Transverse colon (tissue), 4 donors: ENCODE data around the gene ATF3. TPM values are rescaled to one million over a fixed set of nuclear protein-coding genes. Genes with fewer than 3 reads are reported as not detected.

ENCODE experiments used
- DNase-seq: peaks from one replicate; pipeline ENCODE4 v3.0.0-alpha.2; 2019
- H3K27ac ChIP-seq, 4 donors: fragments of 200-600 bp; sonication (generic); 2 replicates each; pipeline ENCODE4 v1.5.1; 2016 to 2018; ENCODE audit warnings: inconsistent platforms in 4 of 4
- H3K27me3 ChIP-seq: fragments of 200-600 bp; sonication (generic); 2 replicates; pipeline ENCODE4 v1.5.1; 2017; ENCODE audit warnings: inconsistent platforms
- H3K36me3 ChIP-seq, 4 donors: fragments of 200-600 bp; sonication (generic); 2 replicates each; pipeline ENCODE4 v1.5.1; 2017 to 2019; ENCODE audit warnings: inconsistent platforms in 4 of 4
- H3K4me1 ChIP-seq, 4 donors: fragments of 200-600 bp; sonication (generic); 2 replicates each; pipeline ENCODE4 v1.5.1; 2017 to 2020; ENCODE audit warnings: inconsistent platforms in 4 of 4
- H3K4me3 ChIP-seq, 4 donors: fragments of 200-600 bp; sonication (generic); 1 replicate in 1 of 4; 2 replicates in 3 of 4; pipeline versions ENCODE4 v1.5.1 to v1.6.1; 2017 to 2019; ENCODE audit warnings: inconsistent platforms in 4 of 4
- H3K9me3 ChIP-seq, 2 donors: fragments of 200-600 bp; sonication (generic); 2 replicates each; pipeline ENCODE4 v1.5.1; 2017 to 2019; ENCODE audit warnings: inconsistent platforms in 2 of 2
- EP300 ChIP-seq: sonication (generic); formaldehyde crosslinking; IDR thresholded peaks from one replicate; pipeline ENCODE4 v1.6.1; 2017; ENCODE audit warnings: antibody characterized with exemption, low read depth
- POLR2A ChIP-seq: fragments of 450-650 bp; IDR thresholded peaks from one replicate; pipeline ENCODE4 v1.6.1; 2016; ENCODE audit warnings: antibody characterized with exemption, mild to moderate bottlenecking, moderate library complexity
- POLR2AphosphoS5 ChIP-seq, 3 donors: sonication (generic); formaldehyde crosslinking; IDR thresholded peaks; one replicate each; pipeline ENCODE4 v1.6.1; 2016; ENCODE audit warnings: antibody characterized with exemption in 3 of 3
- WGBS, 2 donors: methylation state at CpG; one replicate each; pipeline ENCODE4 v1.1.5; 2018; ENCODE audit warnings: low coverage in 1 of 2; 5-methylcytosine and 5-hydroxymethylcytosine counted together
- in situ Hi-C, 4 donors: fragments of 200-750 bp; cut with MboI; loops; one replicate each; pipeline versions ENCODE4 v1.15.0 to v1.15.1; 2017; ENCODE audit warnings: low sequenced_read_pairs in 3 of 4, low pct_ligation_motif_present in 1 of 4, low pct_unique_long_range_greater_than_20kb in 1 of 4
- intact Hi-C: fragments of 100-400 bp; cut with DNase I; formaldehyde crosslinking; loops from one replicate; pipeline ENCODE4 v1.15.1; 2023; ENCODE audit warnings: low total_unique reads
- total RNA-seq, 4 donors: library from RNA; depleted of rRNA; stranded (reverse); fragments of >200 nt; gene quantifications; one replicate each; pipeline ENCODE4 v1.1.0, GENCODE V29; 2016
- TF ChIP-seq, protein P1 (sequence below), 5 experiments: fragments of 200-600 bp in 3 of 5; fragments of 450-650 bp in 2 of 5; sonication (generic) in 3 of 5; IDR thresholded peaks; 1 replicate in 2 of 5; 2 replicates in 3 of 5; pipeline ENCODE4 v1.5.1; 2016 to 2017; ENCODE audit warnings: antibody characterized with exemption in 5 of 5, inconsistent platforms in 3 of 5, mild to moderate bottlenecking in 2 of 5, moderate library complexity in 1 of 5

Gene ATF3
- total RNA-seq, 4 donors from 2014 or later, result 7.8 to 84.8 (median 46.1) TPM

DNA sequence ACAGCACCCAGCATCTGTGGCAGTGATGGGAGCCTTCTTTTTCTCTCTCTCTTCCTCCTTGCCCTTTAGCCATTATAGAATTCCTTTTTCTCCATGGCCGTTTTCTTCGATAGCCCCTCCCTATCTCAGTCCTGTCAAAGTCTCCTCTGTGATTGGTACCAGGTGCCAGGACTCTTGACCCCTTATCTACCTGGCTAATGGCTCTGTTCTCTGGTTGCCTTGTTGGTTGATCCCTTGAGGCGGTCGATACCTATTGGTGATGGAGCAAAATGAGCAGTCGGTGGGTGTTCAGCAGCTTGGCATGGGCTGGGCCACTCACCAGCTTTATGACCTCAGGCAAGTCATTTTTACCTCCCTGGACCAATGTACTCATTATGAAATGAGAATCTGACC is 2.0 kb downstream of the ATF3 start:
- Histone ChIP-seq H3K27ac (peak overlapping the region in 1 of 4 donors; percentile 11), H3K4me3 (peak overlapping the region in 1 of 4 donors; percentile 81), H3K9me3 (no peaks in the 10 kb centered on the region), H3K27me3 (peaks cover 24% of the 10 kb centered on the region), H3K4me1 (peaks cover 0 to 36% (median 34%) of the 10 kb centered on the region in 4 donors), H3K36me3 (peaks cover 0 to 4% (median 0%) of the 10 kb centered on the region in 4 donors)
- no peak for TF ChIP-seq POLR2AphosphoS5 (IDR thresholded peaks at IDR 0.05)
- TF ChIP-seq EP300, result no peak
- TF ChIP-seq, protein P1, sequence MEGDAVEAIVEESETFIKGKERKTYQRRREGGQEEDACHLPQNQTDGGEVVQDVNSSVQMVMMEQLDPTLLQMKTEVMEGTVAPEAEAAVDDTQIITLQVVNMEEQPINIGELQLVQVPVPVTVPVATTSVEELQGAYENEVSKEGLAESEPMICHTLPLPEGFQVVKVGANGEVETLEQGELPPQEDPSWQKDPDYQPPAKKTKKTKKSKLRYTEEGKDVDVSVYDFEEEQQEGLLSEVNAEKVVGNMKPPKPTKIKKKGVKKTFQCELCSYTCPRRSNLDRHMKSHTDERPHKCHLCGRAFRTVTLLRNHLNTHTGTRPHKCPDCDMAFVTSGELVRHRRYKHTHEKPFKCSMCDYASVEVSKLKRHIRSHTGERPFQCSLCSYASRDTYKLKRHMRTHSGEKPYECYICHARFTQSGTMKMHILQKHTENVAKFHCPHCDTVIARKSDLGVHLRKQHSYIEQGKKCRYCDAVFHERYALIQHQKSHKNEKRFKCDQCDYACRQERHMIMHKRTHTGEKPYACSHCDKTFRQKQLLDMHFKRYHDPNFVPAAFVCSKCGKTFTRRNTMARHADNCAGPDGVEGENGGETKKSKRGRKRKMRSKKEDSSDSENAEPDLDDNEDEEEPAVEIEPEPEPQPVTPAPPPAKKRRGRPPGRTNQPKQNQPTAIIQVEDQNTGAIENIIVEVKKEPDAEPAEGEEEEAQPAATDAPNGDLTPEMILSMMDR (IDR thresholded peaks at IDR 0.05), result no peak
- TF ChIP-seq POLR2A, result no peak
- 85 to 89% methylated on average over 5 of the region's 5 CpGs for WGBS, 2 donors
- in situ Hi-C loops, result no loop called here
- no peak for DNase-seq
- intact Hi-C loops, result loop anchor here (10.0 kb wide), 1 partner anchor 136 kb away; no protein-coding TSS in a partner anchor

DNA sequence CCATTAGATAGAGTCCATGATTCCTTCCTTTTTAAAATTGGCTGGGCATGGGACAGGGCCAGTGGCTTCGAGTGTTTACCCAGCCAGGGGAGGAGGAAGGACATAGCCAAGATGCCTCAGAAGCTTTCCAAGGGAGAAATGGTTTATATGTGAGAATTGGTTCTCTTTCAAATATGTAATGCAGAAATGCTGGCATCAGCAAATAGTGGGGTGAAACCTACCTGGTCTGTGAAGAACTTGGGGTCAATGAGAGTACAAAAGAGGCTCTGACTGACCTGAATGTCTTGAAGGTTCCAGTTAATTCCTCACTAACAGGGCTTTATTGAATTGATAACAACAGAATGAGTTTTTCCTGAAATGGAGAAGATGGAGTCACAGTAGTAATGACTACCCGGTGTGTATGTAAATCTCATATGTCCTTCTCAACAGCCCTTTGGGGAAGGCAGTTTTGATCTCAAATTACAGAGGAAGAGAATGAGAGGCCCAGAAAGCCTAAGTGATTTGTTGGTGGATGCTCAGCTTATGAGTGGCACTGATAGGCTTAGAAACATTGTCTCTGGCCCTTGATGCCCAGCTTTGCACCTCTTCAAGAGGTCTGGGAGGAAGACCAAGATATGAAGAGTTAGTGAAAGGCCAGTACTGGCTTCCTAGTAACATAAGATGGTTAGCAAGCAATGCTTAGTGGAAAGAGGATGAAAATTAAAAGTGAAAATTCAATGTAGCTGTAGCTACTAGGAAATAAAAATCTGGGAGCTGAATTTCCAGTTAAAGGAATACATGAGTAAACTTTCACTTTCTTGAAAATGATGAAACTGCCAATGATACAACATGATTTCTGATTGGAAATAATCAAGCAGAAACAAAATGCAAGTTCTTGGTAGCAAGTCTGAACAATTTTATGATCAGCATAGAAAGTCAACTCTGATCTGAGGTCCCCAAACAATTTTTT is 2.7 kb downstream of the ATF3 start:
- Histone ChIP-seq H3K4me1 (peaks cover 0 to 29% (median 28%) of the 10 kb centered on the region in 4 donors), H3K4me3 (no peak overlapping the region), H3K36me3 (peaks cover 0 to 4% (median 0%) of the 10 kb centered on the region in 4 donors), H3K9me3 (no peaks in the 10 kb centered on the region), H3K27me3 (peaks cover 17% of the 10 kb centered on the region), H3K27ac (no peak overlapping the region)
- TF ChIP-seq POLR2AphosphoS5 (IDR thresholded peaks at IDR 0.05) (no peak), EP300 (no peak), POLR2A (no peak)
- TF ChIP-seq, protein P1 (IDR thresholded peaks at IDR 0.05), result no peak
- in situ Hi-C loops (no loop called here), intact Hi-C loops (loop anchor here (10.0 kb wide), 1 partner anchor 136 kb away; no protein-coding TSS in a partner anchor)
- 77 to 100% methylated on average over 1 to 2 of the region's 2 CpGs for WGBS, 2 donors
- DNase-seq, result no peak

DNA sequence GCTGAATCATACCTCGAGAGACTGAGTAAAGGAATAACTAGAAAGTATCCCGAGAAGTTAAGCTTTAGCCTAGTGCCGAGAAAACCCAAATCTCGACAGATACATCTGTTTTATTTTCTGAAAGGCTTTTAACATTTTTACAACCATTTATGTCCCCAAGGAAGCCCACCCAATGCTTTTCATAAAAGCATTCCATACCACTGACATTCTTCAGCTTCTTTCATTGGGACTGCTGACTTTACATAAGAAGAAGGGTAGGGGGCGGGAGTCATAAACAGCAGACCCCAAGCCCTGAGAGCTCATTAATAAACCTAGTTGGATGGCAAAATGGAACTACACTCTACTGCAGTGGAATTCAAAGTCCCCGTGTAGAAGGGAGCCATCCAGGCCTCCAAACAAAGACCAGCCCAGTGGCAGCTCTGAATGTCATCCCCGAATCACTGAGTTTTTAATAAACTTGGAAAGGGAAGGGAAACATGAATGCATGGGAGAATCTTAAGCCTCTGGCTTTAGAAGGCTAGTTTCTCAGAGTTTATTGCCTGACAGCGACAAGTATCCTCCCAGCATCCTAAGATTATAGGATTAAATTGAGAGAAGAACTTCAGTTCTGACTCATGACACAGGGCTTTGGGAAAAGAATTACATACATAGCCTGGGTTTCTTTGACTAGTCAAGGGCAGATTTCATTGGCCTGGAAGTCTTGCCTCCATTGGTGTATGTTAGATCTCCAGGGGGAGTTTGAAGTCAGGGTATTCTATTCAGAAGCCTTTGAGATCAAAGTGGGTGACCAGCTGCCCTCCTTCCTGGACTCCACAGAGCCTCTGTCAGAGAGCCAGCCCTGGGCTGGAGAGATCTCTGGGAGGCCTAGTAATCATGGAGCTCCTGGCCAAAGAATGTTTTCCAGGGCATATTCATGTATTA is 3.7 kb downstream of the ATF3 start:
- H3K4me1 ChIP-seq, result peaks cover 0 to 19% (median 18%) of the 10 kb centered on the region in 4 donors
- H3K27ac ChIP-seq, result no peak overlapping the region
- no peaks in the 10 kb centered on the region for H3K9me3 ChIP-seq
- in situ Hi-C loops (no loop called here), intact Hi-C loops (loop anchor here (10.0 kb wide), 1 partner anchor 138 kb away; no protein-coding TSS in a partner anchor)
- H3K36me3 ChIP-seq, result peaks cover 0 to 4% (median 0%) of the 10 kb centered on the region in 4 donors
- no peak for DNase-seq
- H3K4me3 ChIP-seq, result no peak overlapping the region
- peak in 1 of 3 donors; percentile 5 for TF ChIP-seq POLR2AphosphoS5 (IDR thresholded peaks at IDR 0.05)
- no peak for TF ChIP-seq POLR2A
- TF ChIP-seq, protein P1 (IDR thresholded peaks at IDR 0.05), result no peak
- TF ChIP-seq EP300, result no peak
- WGBS, 2 donors, result 71 to 85% methylated on average over 7 to 8 of the region's 8 CpGs
- H3K27me3 ChIP-seq, result peaks cover 7% of the 10 kb centered on the region
